Spleen (tissue), 7 donors: ENCODE results near the gene PALM3.

ENCODE experiments used
- POLR2A ChIP-seq, 3 donors: fragments of 450-650 bp; IDR thresholded peaks; one replicate each; pipeline ENCODE4 v1.5.1; 2017; ENCODE audit warnings: antibody characterized with exemption in 3 of 3, mild to moderate bottlenecking in 1 of 3
- POLR2AphosphoS5 ChIP-seq, 3 donors: sonication (generic); formaldehyde crosslinking; IDR thresholded peaks; one replicate each; pipeline ENCODE4 v1.5.1; 2017; ENCODE audit warnings: antibody characterized with exemption in 3 of 3
- TF ChIP-seq, protein P1 (sequence below), 11 experiments: fragments of 200-600 bp in 7 of 11; fragments of 450-650 bp in 4 of 11; sonication (generic) in 4 of 11; IDR thresholded peaks in 8 of 11; conservative IDR thresholded peaks in 3 of 11; 1 replicate in 7 of 11; 2 replicates in 4 of 11; pipeline versions ENCODE4 v1.4.0 to v1.8.0; 2016 to 2021; ENCODE audit warnings: antibody characterized with exemption in 11 of 11, inconsistent platforms in 4 of 11, mild to moderate bottlenecking in 1 of 11
- donor health status: DM: no; HTN: no; CAD: no; lungs with moderate emphysema.
- donor health status: DM: no; HTN: no; CAD: no.
- donor health status: DM: no; HTN: no; CAD: no.

DNA sequence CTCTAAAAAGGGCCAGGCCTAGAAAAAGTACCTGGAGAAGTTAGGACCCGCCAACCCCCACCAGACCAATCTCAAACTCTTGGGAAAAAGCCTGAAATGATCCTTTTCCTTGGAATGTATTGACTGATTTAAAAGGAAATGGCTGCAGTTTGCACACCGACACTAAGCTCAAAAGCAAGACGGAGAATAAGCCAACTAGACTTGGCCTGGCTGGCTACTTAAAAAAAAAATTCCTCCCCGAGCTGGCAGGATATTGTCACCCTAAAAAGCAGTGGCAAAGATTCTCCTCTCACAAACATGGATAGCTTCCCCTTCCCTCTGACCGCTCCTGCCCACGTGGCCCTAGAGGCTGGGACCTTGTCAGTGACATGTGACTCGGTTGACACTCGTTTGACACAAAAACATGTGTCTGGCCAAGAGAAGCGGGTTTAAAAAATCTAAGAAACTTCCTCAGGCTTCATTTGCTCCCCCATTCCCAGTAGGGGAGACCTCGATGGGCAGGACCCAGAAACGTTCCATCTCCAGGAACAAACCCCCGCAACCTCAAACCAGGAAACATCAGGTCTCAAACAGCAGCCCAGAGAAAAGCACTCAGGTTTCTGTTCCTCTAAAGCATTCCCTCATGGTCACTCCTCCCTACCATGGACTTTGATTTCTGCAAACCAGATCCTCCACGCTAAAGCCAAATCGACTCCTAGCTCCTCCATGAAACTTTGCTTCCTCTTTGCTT, 57.1 kb downstream of the PALM3 start:
- TF ChIP-seq, protein P1, sequence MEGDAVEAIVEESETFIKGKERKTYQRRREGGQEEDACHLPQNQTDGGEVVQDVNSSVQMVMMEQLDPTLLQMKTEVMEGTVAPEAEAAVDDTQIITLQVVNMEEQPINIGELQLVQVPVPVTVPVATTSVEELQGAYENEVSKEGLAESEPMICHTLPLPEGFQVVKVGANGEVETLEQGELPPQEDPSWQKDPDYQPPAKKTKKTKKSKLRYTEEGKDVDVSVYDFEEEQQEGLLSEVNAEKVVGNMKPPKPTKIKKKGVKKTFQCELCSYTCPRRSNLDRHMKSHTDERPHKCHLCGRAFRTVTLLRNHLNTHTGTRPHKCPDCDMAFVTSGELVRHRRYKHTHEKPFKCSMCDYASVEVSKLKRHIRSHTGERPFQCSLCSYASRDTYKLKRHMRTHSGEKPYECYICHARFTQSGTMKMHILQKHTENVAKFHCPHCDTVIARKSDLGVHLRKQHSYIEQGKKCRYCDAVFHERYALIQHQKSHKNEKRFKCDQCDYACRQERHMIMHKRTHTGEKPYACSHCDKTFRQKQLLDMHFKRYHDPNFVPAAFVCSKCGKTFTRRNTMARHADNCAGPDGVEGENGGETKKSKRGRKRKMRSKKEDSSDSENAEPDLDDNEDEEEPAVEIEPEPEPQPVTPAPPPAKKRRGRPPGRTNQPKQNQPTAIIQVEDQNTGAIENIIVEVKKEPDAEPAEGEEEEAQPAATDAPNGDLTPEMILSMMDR (IDR thresholded peaks at IDR 0.05 in 8 of 11, conservative IDR thresholded peaks at IDR 0.05 in 3 of 11), result no peak
- TF ChIP-seq POLR2A (IDR thresholded peaks at IDR 0.05) (no peak), POLR2AphosphoS5 (IDR thresholded peaks at IDR 0.05) (peak in 1 of 3 donors; percentile 16)
